Tibial nerve (tissue), 4 donors: ENCODE measurements around the gene ATG5.

ENCODE experiments used
- EP300 ChIP-seq, 2 donors: sonication (generic); formaldehyde crosslinking; IDR thresholded peaks; one replicate each; pipeline ENCODE4 v1.6.1; 2017; ENCODE audit warnings: antibody characterized with exemption in 2 of 2, mild to moderate bottlenecking in 1 of 2
- POLR2A ChIP-seq, 2 donors: fragments of 450-650 bp; IDR thresholded peaks; one replicate each; pipeline ENCODE4 v1.6.1; 2017; ENCODE audit warnings: antibody characterized with exemption in 2 of 2, mild to moderate bottlenecking in 2 of 2, moderate library complexity in 2 of 2
- TF ChIP-seq, protein P1 (sequence below), 5 experiments: fragments of 200-600 bp in 3 of 5; fragments of 450-650 bp in 2 of 5; sonication (generic) in 3 of 5; IDR thresholded peaks; one replicate each; pipeline ENCODE4 v1.5.1; 2016 to 2019; ENCODE audit warnings: antibody characterized with exemption in 5 of 5, mild to moderate bottlenecking in 3 of 5, moderate library complexity in 2 of 5

DNA sequence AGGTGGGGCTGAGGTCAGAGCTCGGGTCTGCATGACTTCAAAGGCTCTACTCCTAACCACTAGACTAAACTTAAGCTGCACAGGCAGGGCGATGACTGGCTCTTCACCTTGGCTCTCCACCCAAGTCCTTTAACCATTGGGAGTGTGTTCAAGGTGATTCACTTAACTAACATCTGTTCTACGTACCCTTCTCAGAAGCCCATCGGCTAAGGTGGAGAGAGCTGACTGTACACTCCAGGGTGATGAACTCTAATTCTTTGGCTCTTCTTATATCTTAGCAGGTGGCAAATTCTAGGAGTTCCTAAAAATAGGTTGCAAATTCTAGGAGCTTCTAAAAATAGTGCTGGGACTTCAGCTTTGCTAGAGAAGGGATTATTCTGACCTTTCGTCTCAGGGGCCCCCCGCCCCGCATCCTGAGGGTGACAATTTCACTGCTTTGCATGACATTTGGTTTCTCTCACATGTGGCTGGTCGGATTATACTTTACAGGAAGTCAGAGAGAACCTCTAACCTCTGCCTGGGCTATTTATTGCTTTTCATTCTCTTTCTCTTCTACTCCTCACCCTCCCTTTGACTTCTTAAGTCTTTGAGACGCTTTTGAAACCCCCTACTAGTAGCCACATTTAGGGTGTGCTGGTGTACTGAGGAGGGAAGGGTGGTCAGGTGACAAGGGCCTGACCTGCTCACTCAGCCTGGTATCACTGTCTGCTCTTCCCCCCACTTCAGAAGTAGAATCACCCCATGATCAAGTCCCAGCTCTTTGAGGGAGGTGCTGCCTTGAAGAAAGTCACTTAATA is 183.9 kb downstream of the ATG5 start:
- TF ChIP-seq, protein P1, sequence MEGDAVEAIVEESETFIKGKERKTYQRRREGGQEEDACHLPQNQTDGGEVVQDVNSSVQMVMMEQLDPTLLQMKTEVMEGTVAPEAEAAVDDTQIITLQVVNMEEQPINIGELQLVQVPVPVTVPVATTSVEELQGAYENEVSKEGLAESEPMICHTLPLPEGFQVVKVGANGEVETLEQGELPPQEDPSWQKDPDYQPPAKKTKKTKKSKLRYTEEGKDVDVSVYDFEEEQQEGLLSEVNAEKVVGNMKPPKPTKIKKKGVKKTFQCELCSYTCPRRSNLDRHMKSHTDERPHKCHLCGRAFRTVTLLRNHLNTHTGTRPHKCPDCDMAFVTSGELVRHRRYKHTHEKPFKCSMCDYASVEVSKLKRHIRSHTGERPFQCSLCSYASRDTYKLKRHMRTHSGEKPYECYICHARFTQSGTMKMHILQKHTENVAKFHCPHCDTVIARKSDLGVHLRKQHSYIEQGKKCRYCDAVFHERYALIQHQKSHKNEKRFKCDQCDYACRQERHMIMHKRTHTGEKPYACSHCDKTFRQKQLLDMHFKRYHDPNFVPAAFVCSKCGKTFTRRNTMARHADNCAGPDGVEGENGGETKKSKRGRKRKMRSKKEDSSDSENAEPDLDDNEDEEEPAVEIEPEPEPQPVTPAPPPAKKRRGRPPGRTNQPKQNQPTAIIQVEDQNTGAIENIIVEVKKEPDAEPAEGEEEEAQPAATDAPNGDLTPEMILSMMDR (IDR thresholded peaks at IDR 0.05) = no peak
- no peak for TF ChIP-seq EP300 (IDR thresholded peaks at IDR 0.05)
- TF ChIP-seq POLR2A (IDR thresholded peaks at IDR 0.05) = no peak
